ENCODE results near the gene HBE1. TPM values are rescaled to one million over a fixed set of nuclear protein-coding genes. Genes with fewer than 3 reads are reported as not detected.

HBE1 gene
- polyA plus RNA-seq, 1 donor (not counting 4 experiments of a cell fraction or from before 2014, with no cell fraction given): not detected

DNA sequence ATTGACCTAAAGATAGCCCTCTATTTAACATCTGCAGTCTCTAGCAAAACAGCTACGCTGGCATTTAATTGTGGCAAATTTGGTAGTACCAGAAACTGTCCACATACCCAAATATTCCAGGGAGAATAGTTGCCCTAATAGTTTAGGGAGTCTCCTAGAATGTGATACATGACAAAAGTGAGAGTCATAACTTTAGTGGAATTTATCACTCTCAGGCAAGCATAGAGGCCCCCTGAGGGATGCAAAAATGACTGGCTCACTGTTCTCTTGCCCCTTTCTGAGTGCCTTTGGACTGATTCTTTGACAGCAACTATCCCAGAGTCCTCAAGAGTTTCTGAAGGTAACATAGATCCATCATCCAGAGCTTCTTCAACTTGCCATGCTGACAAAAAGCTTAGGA is 34.3 kb upstream of the HBE1 start:
- TF ChIP-seq, protein P1, sequence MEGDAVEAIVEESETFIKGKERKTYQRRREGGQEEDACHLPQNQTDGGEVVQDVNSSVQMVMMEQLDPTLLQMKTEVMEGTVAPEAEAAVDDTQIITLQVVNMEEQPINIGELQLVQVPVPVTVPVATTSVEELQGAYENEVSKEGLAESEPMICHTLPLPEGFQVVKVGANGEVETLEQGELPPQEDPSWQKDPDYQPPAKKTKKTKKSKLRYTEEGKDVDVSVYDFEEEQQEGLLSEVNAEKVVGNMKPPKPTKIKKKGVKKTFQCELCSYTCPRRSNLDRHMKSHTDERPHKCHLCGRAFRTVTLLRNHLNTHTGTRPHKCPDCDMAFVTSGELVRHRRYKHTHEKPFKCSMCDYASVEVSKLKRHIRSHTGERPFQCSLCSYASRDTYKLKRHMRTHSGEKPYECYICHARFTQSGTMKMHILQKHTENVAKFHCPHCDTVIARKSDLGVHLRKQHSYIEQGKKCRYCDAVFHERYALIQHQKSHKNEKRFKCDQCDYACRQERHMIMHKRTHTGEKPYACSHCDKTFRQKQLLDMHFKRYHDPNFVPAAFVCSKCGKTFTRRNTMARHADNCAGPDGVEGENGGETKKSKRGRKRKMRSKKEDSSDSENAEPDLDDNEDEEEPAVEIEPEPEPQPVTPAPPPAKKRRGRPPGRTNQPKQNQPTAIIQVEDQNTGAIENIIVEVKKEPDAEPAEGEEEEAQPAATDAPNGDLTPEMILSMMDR (optimal IDR thresholded peaks at IDR 0.05 in 1 of 3, IDR thresholded peaks at IDR 0.05 in 1 of 3, conservative IDR thresholded peaks at IDR 0.05 in 1 of 3; ENCODE audit: extremely low read depth in 1 of 3, insufficient read depth in 2 of 3, low read length in 3 of 3): no peak
- H2AFZ ChIP-seq (ENCODE audit: control insufficient read depth, low read length): no peak overlapping the region
- no peaks in the 10 kb centered on the region for H3K9me3 ChIP-seq (ENCODE audit: control insufficient read depth, low read depth, low read length)
- no peaks in the 10 kb centered on the region for H3K9me1 ChIP-seq (ENCODE audit: control insufficient read depth, extremely low read depth, insufficient read depth, low read length)
- no peaks in the 10 kb centered on the region for H3K36me3 ChIP-seq (ENCODE audit: control insufficient read depth in 2 of 2, extremely low read depth in 1 of 2, insufficient read depth in 2 of 2, low read length in 2 of 2)
- H3K27me3 ChIP-seq (ENCODE audit: control insufficient read depth, extremely low read depth, insufficient read depth, low read length): no peaks in the 10 kb centered on the region
- no peak overlapping the region for H3K4me3 ChIP-seq (ENCODE audit: control insufficient read depth in 2 of 3, extremely low read depth in 1 of 3, insufficient read depth in 2 of 3, low read depth in 1 of 3, low read length in 3 of 3)
- H4K20me1 ChIP-seq (ENCODE audit: control insufficient read depth, extremely low read depth, insufficient read depth, low read length): no peaks in the 10 kb centered on the region
- H3K27ac ChIP-seq (ENCODE audit: control insufficient read depth, insufficient read depth, low read length): no peak overlapping the region
- no peaks in the 10 kb centered on the region for H3K4me1 ChIP-seq (ENCODE audit: control insufficient read depth, extremely low read depth, insufficient read depth, low read length)
- dilution Hi-C loops (cut with MboI; ENCODE audit: extremely low pct_ligation_motif_present, low sequenced_read_pairs): no loop called here
- no peaks in the 10 kb centered on the region for H3K79me2 ChIP-seq (ENCODE audit: control insufficient read depth, insufficient read depth, low read length)
- H3K4me2 ChIP-seq (ENCODE audit: control insufficient read depth, extremely low read depth, insufficient read depth, low read depth, low read length): no peak overlapping the region
- no peak for FAIRE-seq
- DNase-seq (ENCODE audit: low read depth, low spot score): no peak
- no peak overlapping the region for H3K9ac ChIP-seq (ENCODE audit: control insufficient read depth, extremely low read depth, insufficient read depth, low read length)

DNA sequence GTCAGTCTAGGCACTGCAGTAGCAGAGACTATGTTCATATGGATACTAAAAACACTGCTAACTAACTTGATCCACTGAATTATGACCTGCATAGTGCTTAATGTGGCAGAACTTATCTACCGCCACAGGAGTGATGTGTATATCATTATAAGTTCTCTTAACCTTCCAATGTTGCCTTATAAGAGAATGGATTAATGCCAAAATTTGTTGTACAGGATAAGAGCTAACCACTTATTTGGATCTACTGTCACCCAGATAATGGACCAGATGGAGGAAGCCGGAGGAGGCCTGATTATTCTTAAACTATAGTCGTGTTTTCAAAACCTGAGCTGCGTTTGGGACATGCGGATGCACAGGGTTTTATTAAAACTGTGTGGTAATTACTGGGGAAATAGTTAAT is 33.9 kb upstream of the HBE1 start:
- no peak overlapping the region for H3K9ac ChIP-seq (ENCODE audit: control insufficient read depth, extremely low read depth, insufficient read depth, low read length)
- H3K4me3 ChIP-seq (ENCODE audit: control insufficient read depth in 2 of 3, extremely low read depth in 1 of 3, insufficient read depth in 2 of 3, low read depth in 1 of 3, low read length in 3 of 3): no peak overlapping the region
- no peaks in the 10 kb centered on the region for H3K27me3 ChIP-seq (ENCODE audit: control insufficient read depth, extremely low read depth, insufficient read depth, low read length)
- H2AFZ ChIP-seq (ENCODE audit: control insufficient read depth, low read length): no peak overlapping the region
- DNase-seq (ENCODE audit: low read depth, low spot score) (no peak), FAIRE-seq (no peak)
- H3K36me3 ChIP-seq (ENCODE audit: control insufficient read depth in 2 of 2, extremely low read depth in 1 of 2, insufficient read depth in 2 of 2, low read length in 2 of 2): no peaks in the 10 kb centered on the region
- no peaks in the 10 kb centered on the region for H3K9me3 ChIP-seq (ENCODE audit: control insufficient read depth, low read depth, low read length)
- no peak overlapping the region for H3K4me2 ChIP-seq (ENCODE audit: control insufficient read depth, extremely low read depth, insufficient read depth, low read depth, low read length)
- TF ChIP-seq EZH2 (IDR thresholded peaks at IDR 0.05; ENCODE audit: low read length): no peak
- TF ChIP-seq, protein P1 (optimal IDR thresholded peaks at IDR 0.05 in 1 of 3, IDR thresholded peaks at IDR 0.05 in 1 of 3, conservative IDR thresholded peaks at IDR 0.05 in 1 of 3; ENCODE audit: extremely low read depth in 1 of 3, insufficient read depth in 2 of 3, low read length in 3 of 3): no peak
- H3K79me2 ChIP-seq (ENCODE audit: control insufficient read depth, insufficient read depth, low read length): no peaks in the 10 kb centered on the region
- H3K9me1 ChIP-seq (ENCODE audit: control insufficient read depth, extremely low read depth, insufficient read depth, low read length): no peaks in the 10 kb centered on the region
- H3K4me1 ChIP-seq (ENCODE audit: control insufficient read depth, extremely low read depth, insufficient read depth, low read length): no peaks in the 10 kb centered on the region
- no peaks in the 10 kb centered on the region for H4K20me1 ChIP-seq (ENCODE audit: control insufficient read depth, extremely low read depth, insufficient read depth, low read length)
- dilution Hi-C loops (cut with MboI; ENCODE audit: extremely low pct_ligation_motif_present, low sequenced_read_pairs): no loop called here
- H3K27ac ChIP-seq (ENCODE audit: control insufficient read depth, insufficient read depth, low read length): no peak overlapping the region

Data from keratinocyte (primary cell).